T-cell (primary cell): ENCODE measurements around the gene GATAD2A. TPM values are rescaled to one million over a fixed set of nuclear protein-coding genes. Genes with fewer than 3 reads are reported as not detected.

Experiments
- ATAC-seq, 4 experiments: fragments of 200-7000 bp in 3 of 4; fragments of 150-1000 bp in 1 of 4; cut with Tn5 transposase; replicated peaks in 1 of 4; 1 replicate in 3 of 4; 2 replicates in 1 of 4; pipeline ENCODE4 v1.10.0; 2021; ENCODE audit warnings: moderate library complexity in 3 of 4, mild to moderate bottlenecking in 2 of 4, moderate number of reproducible peaks in 1 of 4
- CTCF ChIA-PET, 2 donors: fragments of 300-600 bp; sonication (Branson Sonifier 250); formaldehyde crosslinking; loops; one replicate each; lab custom pipeline; 2022; ENCODE audit warnings: antibody characterized with exemption in 2 of 2; lab: Charles Lee
- POLR2A ChIA-PET, 2 donors: fragments of 300-600 bp; sonication (Branson Sonifier 250); formaldehyde crosslinking; loops; one replicate each; lab custom pipeline; 2022; ENCODE audit warnings: antibody characterized with exemption in 2 of 2; lab: Charles Lee
- DNase-seq, 35 experiments: peaks; one replicate each; pipeline versions ENCODE4 v3.0.0 to v3.0.0-alpha.2; 2013 to 2023
- H3K27ac ChIP-seq: one replicate; pipeline ENCODE4 v1.5.1; 2013; ENCODE audit warnings: low read length
- H3K27me3 ChIP-seq, 2 experiments: replicated peaks in 1 of 2; 1 replicate in 1 of 2; 2 replicates in 1 of 2; pipeline versions ENCODE4 v1.6.1 to v1.7.0; 2013; ENCODE audit warnings: low read length in 1 of 2, mixed read lengths in 1 of 2; ENCODE audit not compliant: control insufficient read depth in 2 of 2, insufficient read depth in 2 of 2; ENCODE audit errors: extremely low read depth in 1 of 2
- H3K36me3 ChIP-seq, 2 donors: 1 replicate in 1 of 2; 2 replicates in 1 of 2; pipeline versions ENCODE4 v1.6.1 to v1.7.0; 2013; ENCODE audit warnings: low read length in 1 of 2; ENCODE audit not compliant: control insufficient read depth in 2 of 2, insufficient read depth in 1 of 2; ENCODE audit errors: extremely low read depth in 1 of 2
- H3K4me1 ChIP-seq, 2 experiments: 1 replicate in 1 of 2; 2 replicates in 1 of 2; pipeline versions ENCODE4 v1.6.1 to v1.7.0; 2013; ENCODE audit warnings: low read length in 2 of 2, mixed read lengths in 1 of 2; ENCODE audit not compliant: insufficient read depth in 2 of 2, control insufficient read depth in 1 of 2; ENCODE audit errors: extremely low read depth in 1 of 2
- H3K4me3 ChIP-seq, 2 donors: 1 replicate in 1 of 2; 2 replicates in 1 of 2; pipeline versions ENCODE4 v1.5.1 to v1.7.0; 2013; ENCODE audit warnings: mild to moderate bottlenecking in 2 of 2, low read length in 1 of 2, moderate library complexity in 1 of 2; ENCODE audit not compliant: control insufficient read depth in 1 of 2; ENCODE audit errors: extremely low read depth in 1 of 2
- H3K9me3 ChIP-seq: 2 replicates; pipeline ENCODE4 v1.7.0; 2013
- H3K27ac Mint-ChIP-seq, 2 donors: one replicate each; pipeline ENCODE4 v1.8.0; 2020 to 2021; ENCODE audit warnings: mild to moderate bottlenecking in 2 of 2, mixed read lengths in 2 of 2
- H3K27me3 Mint-ChIP-seq, 2 donors: one replicate each; pipeline ENCODE4 v1.8.0; 2021 to 2022; ENCODE audit warnings: mixed read lengths in 2 of 2
- H3K36me3 Mint-ChIP-seq: one replicate; pipeline ENCODE4 v1.8.0; 2021; ENCODE audit warnings: mixed read lengths
- H3K4me1 Mint-ChIP-seq, 3 donors: one replicate each; pipeline ENCODE4 v1.8.0; 2020 to 2022; ENCODE audit warnings: mixed read lengths in 3 of 3, mild to moderate bottlenecking in 1 of 3
- H3K4me3 Mint-ChIP-seq, 3 donors: one replicate each; pipeline ENCODE4 v1.8.0; 2020 to 2022; ENCODE audit warnings: mild to moderate bottlenecking in 3 of 3, mixed read lengths in 3 of 3, moderate library complexity in 3 of 3
- H3K9me3 Mint-ChIP-seq, 3 donors: one replicate each; pipeline ENCODE4 v1.8.0; 2020 to 2022; ENCODE audit warnings: mixed read lengths in 3 of 3
- WGBS: methylation state at CpG from one replicate; pipeline ENCODE4 v1.1.5; 2013; ENCODE audit warnings: missing lambda C conversion rate; ENCODE audit not compliant: insufficient coverage; 5-methylcytosine and 5-hydroxymethylcytosine counted together
- total RNA-seq, 35 experiments: library from RNA in 6 of 35; stranded (reverse) in 6 of 35; fragments of 120-200 nt in 1 of 35; gene quantifications; one replicate each; pipeline versions ENCODE4 v1.2.1 to v1.2.4 and lab custom pipeline; 2013 to 2026

Gene GATAD2A
- total RNA-seq, 5 donors from 2014 or later (not counting 1 experiment from before 2014, with no cell fraction given): 114 to 144 (median 133) TPM

- POLR2A ChIA-PET: interaction anchor here in 1 of 2 donors (0.5 kb wide), 1 partner anchor 45 kb away, joined by 4 read pairs; no protein-coding TSS in a partner anchor
- CTCF ChIA-PET: interaction anchor here in 1 of 2 donors (0.6 kb wide), 1 partner anchor 63 kb away, joined by 3 read pairs; no protein-coding TSS in a partner anchor
- no peaks in the 10 kb centered on the region for H3K36me3 ChIP-seq
- no peak overlapping the region for H3K27ac Mint-ChIP-seq
- H3K4me3 Mint-ChIP-seq: no peak overlapping the region
- H3K9me3 Mint-ChIP-seq: no peaks in the 10 kb centered on the region
- H3K36me3 Mint-ChIP-seq: no peaks in the 10 kb centered on the region
- no peak overlapping the region for H3K4me3 ChIP-seq
- ATAC-seq (no peak), DNase-seq (no peak)
- H3K27me3 Mint-ChIP-seq: no peaks in the 10 kb centered on the region
- peaks cover 0 to 1% of the 10 kb centered on the region in 2 experiments for H3K4me1 ChIP-seq
- no peak overlapping the region for H3K27ac ChIP-seq
- H3K9me3 ChIP-seq: no peaks in the 10 kb centered on the region
- H3K27me3 ChIP-seq: peaks cover 0 to 39% of the 10 kb centered on the region in 2 experiments
- H3K4me1 Mint-ChIP-seq: no peaks in the 10 kb centered on the region
- 69% methylated on average over 7 of the region's 13 CpGs for WGBS
Measured at GRCh38 chr19:19548915-19549759, 143.7 kb downstream of the GATAD2A start.

DNA sequence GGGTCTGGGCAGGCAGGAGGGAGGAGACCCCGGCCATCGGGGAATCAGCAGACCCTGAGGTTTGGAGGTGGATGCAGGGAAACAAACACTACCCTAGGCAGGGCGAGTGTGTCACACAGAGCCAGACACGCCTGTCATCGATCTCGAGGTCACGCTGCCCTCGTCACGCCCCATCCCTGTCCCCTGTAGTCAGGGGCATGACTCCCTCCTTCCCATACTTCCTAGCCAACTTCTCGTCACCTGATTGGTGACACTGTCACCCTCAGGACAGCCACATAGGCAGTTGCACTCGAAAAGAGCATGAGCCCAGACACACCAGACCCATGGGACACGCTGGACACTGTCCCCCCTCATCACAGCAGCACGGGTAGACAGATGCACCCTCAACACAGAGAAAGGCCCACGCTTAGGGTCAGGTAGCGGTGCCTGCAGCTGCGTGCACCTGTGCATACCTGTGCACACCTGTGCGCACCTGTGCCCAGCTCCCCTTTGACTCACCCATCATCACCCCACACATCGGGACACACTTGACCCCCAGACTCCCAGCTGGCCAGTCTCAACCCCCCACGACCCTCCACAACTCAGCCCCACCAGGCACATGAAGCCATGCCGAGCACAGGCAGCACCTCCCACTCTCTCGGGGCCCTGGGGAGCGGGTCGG, 144.5 kb downstream of the GATAD2A start:
- peaks cover 0 to 39% of the 10 kb centered on the region in 2 experiments for H3K27me3 ChIP-seq
- Mint-ChIP-seq H3K9me3 (no peaks in the 10 kb centered on the region), H3K27ac (no peak overlapping the region), H3K4me1 (peaks cover 0 to 4% (median 3%) of the 10 kb centered on the region in 3 donors), H3K36me3 (no peaks in the 10 kb centered on the region), H3K27me3 (no peaks in the 10 kb centered on the region), H3K4me3 (no peak overlapping the region)
- no peak overlapping the region for H3K4me3 ChIP-seq
- POLR2A ChIA-PET: no interaction called here
- no peaks in the 10 kb centered on the region for H3K36me3 ChIP-seq
- H3K9me3 ChIP-seq: no peaks in the 10 kb centered on the region
- H3K27ac ChIP-seq: no peak overlapping the region
- WGBS: 76% methylated on average over 22 of the region's 23 CpGs
- CTCF ChIA-PET: interaction anchor here in 1 of 2 donors (0.6 kb wide), 1 partner anchor 62 kb away, joined by 3 read pairs; no protein-coding TSS in a partner anchor
- H3K4me1 ChIP-seq: peaks cover 0 to 9% of the 10 kb centered on the region in 2 experiments
- DNase-seq (no peak), ATAC-seq (no peak)

DNA sequence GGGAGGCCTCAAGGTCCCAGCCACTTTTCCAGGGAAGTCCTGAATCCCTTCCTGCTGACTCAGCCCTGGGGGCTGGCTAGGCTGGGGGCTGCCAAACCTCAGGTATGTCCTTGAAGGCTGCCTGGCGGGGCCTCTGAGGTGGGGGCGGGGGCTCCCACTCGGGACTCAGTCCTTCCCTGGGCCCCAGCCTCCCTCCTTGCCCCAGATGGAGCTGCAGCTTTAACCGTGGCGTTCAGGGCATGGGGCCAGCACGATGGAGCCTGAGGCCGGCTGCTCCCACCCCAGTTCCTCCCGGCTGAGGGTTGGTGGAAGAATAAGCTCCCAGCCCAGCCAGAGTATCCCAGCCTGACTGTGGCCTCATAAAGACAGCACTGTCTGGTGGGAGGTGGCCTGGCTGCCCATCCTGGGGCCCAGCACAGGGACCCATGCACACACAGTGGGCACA, 145.0 kb downstream of the GATAD2A start:
- H3K4me1 ChIP-seq: peaks cover 0 to 10% of the 10 kb centered on the region in 2 experiments
- no peak overlapping the region for H3K27ac ChIP-seq
- Mint-ChIP-seq H3K9me3 (no peaks in the 10 kb centered on the region), H3K27ac (no peak overlapping the region), H3K4me3 (no peak overlapping the region), H3K27me3 (no peaks in the 10 kb centered on the region), H3K4me1 (peaks cover 0 to 4% (median 3%) of the 10 kb centered on the region in 3 donors), H3K36me3 (no peaks in the 10 kb centered on the region)
- H3K4me3 ChIP-seq: no peak overlapping the region
- WGBS: 82% methylated on average over 3 of the region's 8 CpGs
- no peaks in the 10 kb centered on the region for H3K36me3 ChIP-seq
- peaks cover 0 to 37% of the 10 kb centered on the region in 2 experiments for H3K27me3 ChIP-seq
- DNase-seq: no peak
- ATAC-seq: no peak
- no peaks in the 10 kb centered on the region for H3K9me3 ChIP-seq
- CTCF ChIA-PET: no interaction called here
- POLR2A ChIA-PET: no interaction called here

- Mint-ChIP-seq H3K9me3 (no peaks in the 10 kb centered on the region), H3K4me3 (no peak overlapping the region), H3K27ac (no peak overlapping the region), H3K27me3 (no peaks in the 10 kb centered on the region), H3K36me3 (no peaks in the 10 kb centered on the region), H3K4me1 (peaks cover 0 to 4% (median 3%) of the 10 kb centered on the region in 3 donors)
- peaks cover 0 to 10% of the 10 kb centered on the region in 2 experiments for H3K4me1 ChIP-seq
- no peaks in the 10 kb centered on the region for H3K9me3 ChIP-seq
- no peak overlapping the region for H3K27ac ChIP-seq
- no peak overlapping the region for H3K4me3 ChIP-seq
- POLR2A ChIA-PET: no interaction called here
- no peaks in the 10 kb centered on the region for H3K36me3 ChIP-seq
- WGBS: 97% methylated on average over 9 of the region's 10 CpGs
- CTCF ChIA-PET: interaction anchor here in 1 of 2 donors (1.3 kb wide), 1 partner anchor 19 kb away, joined by 4 read pairs; no protein-coding TSS in a partner anchor
- no peak for DNase-seq
- H3K27me3 ChIP-seq: peaks cover 0 to 34% of the 10 kb centered on the region in 2 experiments
- no peak for ATAC-seq
Measured at GRCh38 chr19:19550972-19551852, 145.7 kb downstream of the GATAD2A start.

DNA sequence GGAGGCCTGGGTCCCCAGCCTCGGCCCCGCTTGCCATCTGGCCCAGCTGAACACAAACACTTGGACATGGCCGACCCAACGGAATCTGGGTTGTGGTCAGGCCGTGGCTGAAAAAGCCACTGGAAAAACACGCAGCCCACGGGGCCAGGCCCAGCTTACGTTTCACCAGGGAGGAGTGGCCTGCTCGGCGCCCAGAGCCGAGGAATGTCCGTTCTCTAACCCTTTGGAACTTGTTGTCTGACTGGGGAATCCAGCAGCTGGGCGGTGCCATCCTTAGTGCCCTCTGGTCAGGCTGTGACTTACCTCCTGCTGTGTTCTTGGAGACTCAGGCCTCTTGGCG, 146.3 kb downstream of the GATAD2A start:
- Histone ChIP-seq H3K4me1 (peaks cover 0 to 10% of the 10 kb centered on the region in 2 experiments), H3K36me3 (no peaks in the 10 kb centered on the region), H3K27ac (no peak overlapping the region), H3K4me3 (no peak overlapping the region), H3K9me3 (no peaks in the 10 kb centered on the region), H3K27me3 (peaks cover 0 to 33% of the 10 kb centered on the region in 2 experiments)
- 92% methylated on average over 14 of the region's 14 CpGs for WGBS
- Mint-ChIP-seq H3K27ac (no peak overlapping the region), H3K27me3 (no peaks in the 10 kb centered on the region), H3K4me1 (peaks cover 0 to 4% (median 3%) of the 10 kb centered on the region in 3 donors), H3K4me3 (no peak overlapping the region), H3K9me3 (no peaks in the 10 kb centered on the region), H3K36me3 (no peaks in the 10 kb centered on the region)
- ATAC-seq (no peak), DNase-seq (no peak)
- ChIA-PET CTCF (interaction anchor here in 1 of 2 donors (1.3 kb wide), 1 partner anchor 19 kb away, joined by 4 read pairs; no protein-coding TSS in a partner anchor), POLR2A (no interaction called here)
